Spleen (tissue), 11 donors: ENCODE results near the gene NAMPT. TPM values are rescaled to one million over a fixed set of nuclear protein-coding genes. Genes with fewer than 3 reads are reported as not detected.
"Not testable (repeated sequence)": the region's sequence is repeated elsewhere in the genome, so short reads cannot be mapped to it uniquely, and the experiment has no call there.

Source experiments
- DNase-seq: peaks from one replicate; pipeline ENCODE4 v3.0.0-alpha.2; 2020
- H3K27ac ChIP-seq, 8 donors: fragments of 200-600 bp; sonication (generic) in 7 of 8; 1 replicate in 4 of 8; 2 replicates in 4 of 8; pipeline versions ENCODE4 v1.5.0 to v1.8.0; 2016 to 2021; ENCODE audit warnings: inconsistent platforms in 4 of 8, mild to moderate bottlenecking in 4 of 8, moderate library complexity in 1 of 8
- H3K27me3 ChIP-seq, 7 donors: fragments of 200-600 bp; sonication (generic) in 6 of 7; replicated peaks in 1 of 7; 1 replicate in 4 of 7; 2 replicates in 3 of 7; pipeline versions ENCODE4 v1.5.0 to v1.8.0; 2016 to 2021; ENCODE audit warnings: inconsistent platforms in 3 of 7, mild to moderate bottlenecking in 1 of 7
- H3K36me3 ChIP-seq, 6 donors: fragments of 200-600 bp; sonication (generic) in 5 of 6; 1 replicate in 4 of 6; 2 replicates in 2 of 6; pipeline versions ENCODE4 v1.5.0 to v1.8.0; 2016 to 2021; ENCODE audit warnings: inconsistent platforms in 2 of 6
- H3K4me1 ChIP-seq, 6 donors: fragments of 200-600 bp; sonication (generic) in 5 of 6; 1 replicate in 3 of 6; 2 replicates in 3 of 6; pipeline versions ENCODE4 v1.5.0 to v1.8.0; 2016 to 2021; ENCODE audit warnings: inconsistent platforms in 3 of 6
- H3K4me3 ChIP-seq, 8 donors: fragments of 200-600 bp; sonication (generic) in 7 of 8; 1 replicate in 4 of 8; 2 replicates in 4 of 8; pipeline versions ENCODE4 v1.5.0 to v1.8.0; 2016 to 2021; ENCODE audit warnings: inconsistent platforms in 4 of 8, mild to moderate bottlenecking in 4 of 8, moderate library complexity in 2 of 8
- H3K9me3 ChIP-seq, 8 donors: fragments of 200-600 bp; sonication (generic) in 7 of 8; 1 replicate in 4 of 8; 2 replicates in 4 of 8; pipeline versions ENCODE4 v1.5.0 to v1.8.0; 2016 to 2021; ENCODE audit warnings: inconsistent platforms in 4 of 8
- CTCF ChIP-seq, 11 experiments: fragments of 200-600 bp in 7 of 11; fragments of 450-650 bp in 4 of 11; sonication (generic) in 4 of 11; IDR thresholded peaks in 8 of 11; conservative IDR thresholded peaks in 3 of 11; 1 replicate in 7 of 11; 2 replicates in 4 of 11; pipeline versions ENCODE4 v1.4.0 to v1.8.0; 2016 to 2021; ENCODE audit warnings: antibody characterized with exemption in 11 of 11, inconsistent platforms in 4 of 11, mild to moderate bottlenecking in 1 of 11
- POLR2A ChIP-seq, 3 donors: fragments of 450-650 bp; IDR thresholded peaks; one replicate each; pipeline ENCODE4 v1.5.1; 2017; ENCODE audit warnings: antibody characterized with exemption in 3 of 3, mild to moderate bottlenecking in 1 of 3
- POLR2AphosphoS5 ChIP-seq, 3 donors: sonication (generic); formaldehyde crosslinking; IDR thresholded peaks; one replicate each; pipeline ENCODE4 v1.5.1; 2017; ENCODE audit warnings: antibody characterized with exemption in 3 of 3
- WGBS, 5 donors: extraction: QIAGEN DNeasy Blood & Tissue Kit in 3 of 5; methylation state at CpG; one replicate each; pipeline versions ENCODE4 v1.1.5 to v1.1.7; 2013 to 2018; 5-methylcytosine and 5-hydroxymethylcytosine counted together
- intact Hi-C: fragments of 100-400 bp; cut with DNase I; formaldehyde crosslinking; loops from one replicate; pipeline ENCODE4 v1.15.0; 2023; ENCODE audit warnings: low total_unique reads
- polyA plus RNA-seq, 3 donors: library from polyadenylated mRNA; stranded (reverse); fragments of 200-250 nt; gene quantifications; one replicate each; pipeline ENCODE4 v1.2.1, GENCODE V29; 2013
- total RNA-seq, 7 donors: library from RNA; depleted of rRNA in 3 of 7; stranded (reverse); fragments of >200 nt in 3 of 7; fragmentation: NEBNext Ultra II Directional in 4 of 7; extraction: Animal tissue kit (Norgen Biotek cat#: 25700) in 4 of 7; gene quantifications; one replicate each; pipeline versions ENCODE4 v1.1.0 to v1.2.1, GENCODE V29; 2016 to 2021
- donor health status: healthy with polysubstance abuse.
- donor health status: DM: no; HTN: no; CAD: no; lungs with moderate emphysema.
- donor health status: DM: no; HTN: no; CAD: no.
- donor health status: Bipolar disorder and iron deficiency.
- donor health status: healthy.
- donor health status: DM: no; HTN: no; CAD: no.
- donor health status: DM: yes; HTN: yes; CAD: no.

Gene NAMPT
- total and polyA plus RNA-seq, 10 donors: 24.7 to 1,259 (median 314) TPM

GRCh38 chr7:106216923-106217542 is 67.8 kb downstream of the NAMPT start:
- TF ChIP-seq POLR2A (IDR thresholded peaks at IDR 0.05) (no peak), POLR2AphosphoS5 (IDR thresholded peaks at IDR 0.05) (peak; percentile 48 to 91 (median 85))
- 44 to 62% (median 59%) methylated on average over 8 of the region's 8 CpGs for WGBS, 5 donors
- Histone ChIP-seq H3K4me1 (peaks cover 0 to 20% (median 5%) of the 10 kb centered on the region in 6 donors), H3K4me3 (no peak overlapping the region), H3K36me3 (no peaks in the 10 kb centered on the region), H3K27ac (peak overlapping the region; percentile 66 to 86 (median 78)), H3K9me3 (no peaks in the 10 kb centered on the region), H3K27me3 (no peaks in the 10 kb centered on the region)
- intact Hi-C loops: no loop called here
- DNase-seq: peak; percentile 82

DNA sequence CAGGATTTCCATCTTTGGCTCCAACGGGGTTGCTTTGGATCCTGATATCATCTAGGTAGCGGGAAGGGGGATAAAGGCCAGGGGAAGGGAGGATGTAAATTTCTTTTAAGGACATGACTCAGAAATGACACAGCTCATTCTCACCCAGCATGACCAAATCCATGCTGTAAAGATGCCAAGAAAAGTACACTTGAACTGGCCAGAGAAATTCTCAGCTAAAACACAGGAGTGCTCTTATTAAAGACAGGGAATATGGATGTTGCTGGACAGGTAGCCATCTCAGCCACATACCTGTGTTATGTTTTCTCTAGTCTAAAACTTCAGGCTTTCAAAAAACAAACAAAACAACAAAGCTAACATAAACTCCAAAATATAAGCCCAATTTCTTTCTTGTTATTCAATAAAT is 68.3 kb downstream of the NAMPT start:
- no peak for DNase-seq

DNA sequence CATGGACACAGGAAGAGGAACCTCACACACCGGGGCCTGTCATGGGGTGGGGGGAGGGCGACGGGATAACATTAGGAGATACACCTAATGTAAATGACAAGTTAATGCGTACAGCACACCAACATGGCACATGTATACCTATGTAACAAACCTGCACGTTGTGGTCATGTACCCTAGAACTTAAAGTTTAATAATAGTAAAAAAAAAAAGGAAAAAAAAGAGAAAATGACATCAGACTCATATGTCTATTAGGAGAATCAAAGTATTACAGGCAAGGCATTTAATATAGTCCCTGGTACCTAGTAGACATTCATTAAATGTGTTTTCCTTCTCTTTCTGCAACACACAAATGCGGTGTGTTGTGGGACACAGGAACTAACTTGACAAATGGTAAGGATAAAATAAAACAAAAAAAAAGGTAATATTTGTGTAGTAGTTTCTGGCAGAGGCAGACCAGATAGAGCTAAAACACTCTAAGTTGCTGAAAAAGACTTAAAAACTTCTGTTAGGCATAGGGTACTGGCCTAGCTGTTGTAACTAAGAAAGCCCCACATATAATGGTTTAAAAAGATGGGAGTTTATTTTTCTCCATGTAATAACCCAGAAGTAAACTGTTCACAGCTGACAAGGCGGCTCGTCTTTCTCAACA is 68.8 kb downstream of the NAMPT start:
- peak overlapping the region; percentile 66 to 86 (median 78) for H3K27ac ChIP-seq
- TF ChIP-seq POLR2AphosphoS5 (IDR thresholded peaks at IDR 0.05): no peak
- no peak for TF ChIP-seq CTCF (IDR thresholded peaks at IDR 0.05 in 8 of 11, conservative IDR thresholded peaks at IDR 0.05 in 3 of 11)
- TF ChIP-seq POLR2A (IDR thresholded peaks at IDR 0.05): no peak
- intact Hi-C loops: no loop called here

More for the DNA sequence above, 68.3 kb downstream of the NAMPT start:
- peaks cover 0 to 3% (median 0%) of the 10 kb centered on the region in 8 donors for H3K9me3 ChIP-seq
- intact Hi-C loops: no loop called here
- WGBS, 5 donors: 31 to 49% (median 46%) methylated on average over 2 of the region's 2 CpGs
- H3K27me3 ChIP-seq: no peaks in the 10 kb centered on the region
- H3K4me1 ChIP-seq: peaks cover 0 to 20% (median 5%) of the 10 kb centered on the region in 6 donors
- TF ChIP-seq POLR2AphosphoS5 (IDR thresholded peaks at IDR 0.05) (peak in 1 of 3 donors; percentile 67), CTCF (IDR thresholded peaks at IDR 0.05 in 8 of 11, conservative IDR thresholded peaks at IDR 0.05 in 3 of 11) (no peak), POLR2A (IDR thresholded peaks at IDR 0.05) (no peak)
- no peaks in the 10 kb centered on the region for H3K36me3 ChIP-seq
- H3K4me3 ChIP-seq: no peak overlapping the region
- H3K27ac ChIP-seq: peak overlapping the region; percentile 66 to 86 (median 78)

GRCh38 chr7:106208944-106209343 is 75.8 kb downstream of the NAMPT start:
- H3K4me1 ChIP-seq, H3K36me3 ChIP-seq, intact Hi-C loops, H3K4me3 ChIP-seq, H3K27me3 ChIP-seq, H3K27ac ChIP-seq: not testable (repeated sequence)
- WGBS, 5 donors: 80 to 96% (median 90%) methylated on average over 1 to 7 of the region's 7 CpGs
- DNase-seq: peak; percentile 51
- peaks cover 0 to 14% (median 3%) of the 10 kb centered on the region in 8 donors for H3K9me3 ChIP-seq

More for the DNA sequence above, 68.8 kb downstream of the NAMPT start:
- peaks cover 0 to 3% (median 0%) of the 10 kb centered on the region in 8 donors for H3K9me3 ChIP-seq
- no peak for DNase-seq
- H3K4me1 ChIP-seq: peaks cover 0 to 20% (median 5%) of the 10 kb centered on the region in 6 donors
- 67 to 83% (median 74%) methylated on average over 8 of the region's 8 CpGs for WGBS, 5 donors
- H3K4me3 ChIP-seq: no peak overlapping the region
- no peaks in the 10 kb centered on the region for H3K36me3 ChIP-seq
- no peaks in the 10 kb centered on the region for H3K27me3 ChIP-seq
